Skeletal muscle tissue (tissue), 1 donor: Measurements from ENCODE around the gene HPCA. TPM values are rescaled to one million over a fixed set of nuclear protein-coding genes. Genes with fewer than 3 reads are reported as not detected.

Experiments
- total RNA-seq: library from RNA; depleted of rRNA; stranded (reverse); fragments of >200 nt; gene quantifications from one replicate; pipeline ENCODE4 v1.2.3, GENCODE V29; 2014

Gene HPCA
- total RNA-seq, 1 donor from 2014 or later = not detected

Other genes with a start within 250 kb of the HPCA start
- 15.7 TPM for gene ZBTB8OS, start 235.9 kb upstream of the HPCA start, total RNA-seq
- gene RBBP4, start 235.3 kb upstream of the HPCA start, total RNA-seq = 104 TPM
- 38.6 TPM for gene SYNC, start 183.7 kb upstream of the HPCA start, total RNA-seq
- gene YARS1, start 69.1 kb upstream of the HPCA start, total RNA-seq = 33.9 TPM
- gene S100PBP, start 68.8 kb upstream of the HPCA start, total RNA-seq = 22.4 TPM
- gene FNDC5, start 15.6 kb upstream of the HPCA start, total RNA-seq = 366 TPM
- 5.2 TPM for gene TMEM54, start 14.9 kb downstream of the HPCA start, total RNA-seq
- gene RNF19B, start 78.3 kb downstream of the HPCA start, total RNA-seq = 5.7 TPM
- 64.2 TPM for gene AK2, start 150.4 kb downstream of the HPCA start, total RNA-seq
- 5.7 TPM for gene AZIN2, start 194.7 kb downstream of the HPCA start, total RNA-seq